Measurements from ENCODE around the gene CIDEB.

The CIDEB gene

DNA sequence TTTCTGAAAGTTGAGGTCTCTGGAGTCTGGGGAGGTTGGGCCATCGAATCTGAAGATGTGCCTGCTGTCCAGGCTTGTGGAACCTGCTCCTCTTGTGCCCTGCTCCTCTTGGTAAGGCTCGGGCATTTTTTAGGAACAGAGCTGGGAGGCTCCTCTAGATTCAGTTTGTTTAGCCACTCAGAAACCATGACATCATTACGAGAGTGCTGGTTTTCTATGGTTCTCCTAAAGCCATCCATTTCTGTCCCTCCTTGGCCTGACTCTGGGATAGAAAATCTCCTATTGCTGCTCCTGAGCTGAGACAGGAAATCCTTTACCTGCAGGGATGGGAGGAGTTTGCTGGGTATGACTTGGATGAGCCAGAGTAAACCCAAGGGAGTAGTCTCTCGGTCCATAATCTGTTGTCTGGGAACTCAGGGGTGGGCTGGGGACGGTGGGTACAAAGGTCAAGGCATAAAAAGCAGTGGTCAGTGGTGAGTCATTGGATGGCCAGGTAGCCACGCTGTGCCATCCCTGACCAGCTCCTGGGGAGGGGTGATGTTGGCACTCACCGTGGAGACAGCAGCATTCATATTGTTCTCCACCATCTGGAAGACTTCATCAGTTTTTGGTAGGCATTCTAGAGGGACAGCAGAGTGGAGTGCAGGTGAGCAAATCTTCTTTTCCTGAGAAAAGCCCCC lies 29.5 kb upstream of the CIDEB start:
- TF ChIP-seq ISL1 (CRISPR knock-in tag; IDR thresholded peaks at IDR 0.05) (no peak), ESRRG (CRISPR knock-in tag; IDR thresholded peaks at IDR 0.05) (no peak), PPARA (CRISPR knock-in tag; IDR thresholded peaks at IDR 0.05; ENCODE audit: borderline replicate concordance) (no peak), TCF4 (CRISPR knock-in tag; IDR thresholded peaks at IDR 0.05; ENCODE audit: borderline replicate concordance) (no peak), ZNF565 (CRISPR knock-in tag; conservative IDR thresholded peaks at IDR 0.05; ENCODE audit: low read depth) (no peak), TSHZ2 (CRISPR knock-in tag; IDR thresholded peaks at IDR 0.05) (no peak), ARNTL (CRISPR knock-in tag; IDR thresholded peaks at IDR 0.05; ENCODE audit: borderline replicate concordance, low read depth) (no peak), ZFP3 (CRISPR knock-in tag; IDR thresholded peaks at IDR 0.05) (no peak), ZFP30 (CRISPR knock-in tag; IDR thresholded peaks at IDR 0.05) (no peak), ZNF70 (CRISPR knock-in tag; IDR thresholded peaks at IDR 0.05) (no peak), CSDC2 (CRISPR knock-in tag; IDR thresholded peaks at IDR 0.05) (no peak), RARB (CRISPR knock-in tag; IDR thresholded peaks at IDR 0.05) (no peak), SNAI2 (CRISPR knock-in tag; IDR thresholded peaks at IDR 0.05) (no peak), GLIS3 (CRISPR knock-in tag; IDR thresholded peaks at IDR 0.05) (no peak), ZC3H10 (CRISPR knock-in tag; IDR thresholded peaks at IDR 0.05) (no peak), ZNF8 (CRISPR knock-in tag; IDR thresholded peaks at IDR 0.05) (no peak), CSRNP3 (CRISPR knock-in tag; IDR thresholded peaks at IDR 0.05) (no peak)
- TF ChIP-seq, protein P1, sequence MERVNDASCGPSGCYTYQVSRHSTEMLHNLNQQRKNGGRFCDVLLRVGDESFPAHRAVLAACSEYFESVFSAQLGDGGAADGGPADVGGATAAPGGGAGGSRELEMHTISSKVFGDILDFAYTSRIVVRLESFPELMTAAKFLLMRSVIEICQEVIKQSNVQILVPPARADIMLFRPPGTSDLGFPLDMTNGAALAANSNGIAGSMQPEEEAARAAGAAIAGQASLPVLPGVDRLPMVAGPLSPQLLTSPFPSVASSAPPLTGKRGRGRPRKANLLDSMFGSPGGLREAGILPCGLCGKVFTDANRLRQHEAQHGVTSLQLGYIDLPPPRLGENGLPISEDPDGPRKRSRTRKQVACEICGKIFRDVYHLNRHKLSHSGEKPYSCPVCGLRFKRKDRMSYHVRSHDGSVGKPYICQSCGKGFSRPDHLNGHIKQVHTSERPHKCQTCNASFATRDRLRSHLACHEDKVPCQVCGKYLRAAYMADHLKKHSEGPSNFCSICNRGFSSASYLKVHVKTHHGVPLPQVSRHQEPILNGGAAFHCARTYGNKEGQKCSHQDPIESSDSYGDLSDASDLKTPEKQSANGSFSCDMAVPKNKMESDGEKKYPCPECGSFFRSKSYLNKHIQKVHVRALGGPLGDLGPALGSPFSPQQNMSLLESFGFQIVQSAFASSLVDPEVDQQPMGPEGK (CRISPR knock-in tag; IDR thresholded peaks at IDR 0.05; ENCODE audit: borderline replicate concordance): no peak
- TF ChIP-seq, protein P2, sequence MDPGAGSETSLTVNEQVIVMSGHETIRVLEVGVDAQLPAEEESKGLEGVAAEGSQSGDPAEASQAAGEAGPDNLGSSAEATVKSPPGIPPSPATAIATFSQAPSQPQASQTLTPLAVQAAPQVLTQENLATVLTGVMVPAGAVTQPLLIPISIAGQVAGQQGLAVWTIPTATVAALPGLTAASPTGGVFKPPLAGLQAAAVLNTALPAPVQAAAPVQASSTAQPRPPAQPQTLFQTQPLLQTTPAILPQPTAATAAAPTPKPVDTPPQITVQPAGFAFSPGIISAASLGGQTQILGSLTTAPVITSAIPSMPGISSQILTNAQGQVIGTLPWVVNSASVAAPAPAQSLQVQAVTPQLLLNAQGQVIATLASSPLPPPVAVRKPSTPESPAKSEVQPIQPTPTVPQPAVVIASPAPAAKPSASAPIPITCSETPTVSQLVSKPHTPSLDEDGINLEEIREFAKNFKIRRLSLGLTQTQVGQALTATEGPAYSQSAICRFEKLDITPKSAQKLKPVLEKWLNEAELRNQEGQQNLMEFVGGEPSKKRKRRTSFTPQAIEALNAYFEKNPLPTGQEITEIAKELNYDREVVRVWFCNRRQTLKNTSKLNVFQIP (CRISPR knock-in tag; IDR thresholded peaks at IDR 0.05; ENCODE audit: borderline replicate concordance, low read depth): no peak
- ATAC-seq: no peak

DNA sequence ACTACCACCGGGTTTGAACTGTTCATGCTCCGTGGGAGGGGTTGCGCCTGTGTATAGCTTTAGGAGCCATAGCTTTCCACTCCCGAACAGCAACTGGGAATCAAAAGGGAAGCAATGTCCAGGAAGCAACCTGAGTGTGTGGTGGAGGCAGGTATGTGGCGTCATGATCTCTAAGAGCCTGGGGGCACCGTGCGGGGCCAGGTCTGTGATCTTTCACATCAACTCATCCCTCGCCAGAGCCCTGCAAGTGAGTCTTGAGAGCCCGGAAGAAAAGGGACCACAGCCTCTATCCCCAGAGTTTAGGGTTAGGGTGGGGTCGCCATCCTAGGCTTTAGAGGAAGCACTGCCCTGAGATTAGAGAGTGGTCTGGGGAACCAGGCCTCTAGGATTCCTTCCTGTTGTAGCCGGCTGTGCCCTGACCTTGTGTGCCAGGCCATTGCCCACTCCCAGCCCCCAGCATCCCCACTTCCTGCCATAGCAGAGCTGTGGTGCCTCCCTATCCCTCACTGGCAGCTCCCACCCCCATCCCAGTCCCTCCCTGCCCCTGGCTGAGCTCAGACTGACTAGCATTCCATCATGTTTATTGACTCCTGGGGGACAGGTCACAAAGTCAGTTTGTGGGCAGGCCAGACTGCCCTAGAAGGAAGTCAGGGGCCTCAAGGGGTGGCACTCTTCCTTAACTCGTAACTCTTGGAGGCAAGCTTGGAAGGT lies 27.8 kb upstream of the CIDEB start:
- no peak for ATAC-seq
- no peak for TF ChIP-seq SNAI2 (CRISPR knock-in tag; IDR thresholded peaks at IDR 0.05)
- TF ChIP-seq CSRNP3 (CRISPR knock-in tag; IDR thresholded peaks at IDR 0.05): no peak
- TF ChIP-seq TSHZ2 (CRISPR knock-in tag; IDR thresholded peaks at IDR 0.05): no peak
- no peak for TF ChIP-seq ZFP3 (CRISPR knock-in tag; IDR thresholded peaks at IDR 0.05)
- no peak for TF ChIP-seq CSDC2 (CRISPR knock-in tag; IDR thresholded peaks at IDR 0.05)
- TF ChIP-seq ZC3H10 (CRISPR knock-in tag; IDR thresholded peaks at IDR 0.05): no peak
- no peak for TF ChIP-seq ESRRG (CRISPR knock-in tag; IDR thresholded peaks at IDR 0.05)
- TF ChIP-seq ZFP30 (CRISPR knock-in tag; IDR thresholded peaks at IDR 0.05): no peak
- TF ChIP-seq TOX (CRISPR knock-in tag; IDR thresholded peaks at IDR 0.05; ENCODE audit: borderline replicate concordance): no peak
- no peak for TF ChIP-seq CREB5 (CRISPR knock-in tag; IDR thresholded peaks at IDR 0.05; ENCODE audit: low read depth)
- TF ChIP-seq, protein P1 (CRISPR knock-in tag; IDR thresholded peaks at IDR 0.05; ENCODE audit: borderline replicate concordance): no peak
- TF ChIP-seq RARB (CRISPR knock-in tag; IDR thresholded peaks at IDR 0.05): no peak
- TF ChIP-seq ARNTL (CRISPR knock-in tag; IDR thresholded peaks at IDR 0.05; ENCODE audit: borderline replicate concordance, low read depth): no peak
- TF ChIP-seq GLIS3 (CRISPR knock-in tag; IDR thresholded peaks at IDR 0.05): no peak
- TF ChIP-seq TCF4 (CRISPR knock-in tag; IDR thresholded peaks at IDR 0.05; ENCODE audit: borderline replicate concordance): no peak
